ENCODE results near the gene SLC12A1. TPM values are rescaled to one million over a fixed set of nuclear protein-coding genes. Genes with fewer than 3 reads are reported as not detected.
A peak's percentile ranks its signal among the peaks of the same experiment; 100 is the strongest.

SLC12A1 gene
- total RNA-seq, 2 donors from 2014 or later: not detected

DNA sequence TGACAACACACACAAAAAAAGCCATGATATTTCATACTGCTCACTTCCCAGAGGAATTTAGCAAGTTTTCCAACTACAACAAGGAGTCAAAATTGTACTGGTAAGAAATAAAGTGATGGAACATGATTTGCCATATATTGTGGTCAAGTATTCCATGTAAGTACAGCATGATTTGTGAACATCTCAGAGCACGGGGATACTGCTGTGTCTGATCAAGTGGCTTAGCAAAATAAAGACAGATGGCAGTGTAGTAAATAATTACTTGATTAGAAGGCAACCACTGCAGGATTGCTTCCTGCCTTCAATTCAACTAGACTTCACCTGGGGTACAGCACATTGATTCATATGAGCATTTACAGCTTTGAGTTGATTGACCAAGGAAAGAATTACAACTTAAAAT lies 73.5 kb downstream of the SLC12A1 start:
- no peak overlapping the region for H3K4me3 ChIP-seq (ENCODE audit: low read length)
- peaks cover 20% of the 10 kb centered on the region for H3K27me3 ChIP-seq (ENCODE audit: control insufficient read depth, insufficient read depth, low read length, poor library complexity, severe bottlenecking)
- Mint-ChIP-seq H3K27me3 (ENCODE audit: insufficient read depth) (peaks cover 10% of the 10 kb centered on the region), H3K4me3 (no peak overlapping the region), H3K9me3 (no peaks in the 10 kb centered on the region), H3K36me3 (ENCODE audit: low read depth) (no peaks in the 10 kb centered on the region), H3K27ac (no peak overlapping the region), H3K4me1 (no peaks in the 10 kb centered on the region)
- H3K9me3 ChIP-seq (ENCODE audit: control insufficient read depth, low read length): no peaks in the 10 kb centered on the region
- H3K9ac ChIP-seq (ENCODE audit: extremely low read depth, low read length, poor library complexity, severe bottlenecking): no peak overlapping the region
- no peaks in the 10 kb centered on the region for H3K36me3 ChIP-seq (ENCODE audit: control insufficient read depth, insufficient read depth, low read length)
- TF ChIP-seq, protein P1, sequence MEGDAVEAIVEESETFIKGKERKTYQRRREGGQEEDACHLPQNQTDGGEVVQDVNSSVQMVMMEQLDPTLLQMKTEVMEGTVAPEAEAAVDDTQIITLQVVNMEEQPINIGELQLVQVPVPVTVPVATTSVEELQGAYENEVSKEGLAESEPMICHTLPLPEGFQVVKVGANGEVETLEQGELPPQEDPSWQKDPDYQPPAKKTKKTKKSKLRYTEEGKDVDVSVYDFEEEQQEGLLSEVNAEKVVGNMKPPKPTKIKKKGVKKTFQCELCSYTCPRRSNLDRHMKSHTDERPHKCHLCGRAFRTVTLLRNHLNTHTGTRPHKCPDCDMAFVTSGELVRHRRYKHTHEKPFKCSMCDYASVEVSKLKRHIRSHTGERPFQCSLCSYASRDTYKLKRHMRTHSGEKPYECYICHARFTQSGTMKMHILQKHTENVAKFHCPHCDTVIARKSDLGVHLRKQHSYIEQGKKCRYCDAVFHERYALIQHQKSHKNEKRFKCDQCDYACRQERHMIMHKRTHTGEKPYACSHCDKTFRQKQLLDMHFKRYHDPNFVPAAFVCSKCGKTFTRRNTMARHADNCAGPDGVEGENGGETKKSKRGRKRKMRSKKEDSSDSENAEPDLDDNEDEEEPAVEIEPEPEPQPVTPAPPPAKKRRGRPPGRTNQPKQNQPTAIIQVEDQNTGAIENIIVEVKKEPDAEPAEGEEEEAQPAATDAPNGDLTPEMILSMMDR (conservative IDR thresholded peaks at IDR 0.05): no peak
- no peaks in the 10 kb centered on the region for H3K4me1 ChIP-seq (ENCODE audit: control insufficient read depth, insufficient read depth, low read length)
- no peak overlapping the region for H3K27ac ChIP-seq (ENCODE audit: low read depth, low read length)
- WGBS, 2 experiments (ENCODE audit: insufficient coverage in 1 of 2, insufficient read length in 1 of 2): 92% methylated on average over 1 of the region's 1 CpG; no CpG with 5 or more reads in 1 of the 2 experiments
- no peak for DNase-seq

DNA sequence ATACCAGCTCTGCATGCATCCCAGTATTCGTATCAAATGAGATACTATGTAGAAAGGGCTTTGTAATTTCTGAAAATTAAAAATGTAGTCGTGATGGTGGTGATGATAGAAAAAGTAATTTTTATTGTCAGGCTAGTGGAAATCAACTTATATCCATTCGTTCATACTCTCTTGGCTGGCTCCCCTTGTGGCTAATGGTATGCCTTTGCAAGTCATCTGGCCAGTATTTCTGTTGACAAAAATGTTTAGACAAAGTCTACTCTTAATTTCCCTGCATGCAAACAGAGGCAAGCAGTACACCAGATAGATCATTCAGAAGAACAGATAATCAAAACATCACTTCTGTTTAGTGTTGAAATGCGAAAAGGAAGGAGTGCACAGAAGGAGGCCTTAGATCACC lies 75.6 kb downstream of the SLC12A1 start:
- Histone ChIP-seq H3K9ac (ENCODE audit: extremely low read depth, low read length, poor library complexity, severe bottlenecking) (no peak overlapping the region), H3K9me3 (ENCODE audit: control insufficient read depth, low read length) (no peaks in the 10 kb centered on the region), H3K27ac (ENCODE audit: low read depth, low read length) (no peak overlapping the region), H3K36me3 (ENCODE audit: control insufficient read depth, insufficient read depth, low read length) (no peaks in the 10 kb centered on the region), H3K27me3 (ENCODE audit: control insufficient read depth, insufficient read depth, low read length, poor library complexity, severe bottlenecking) (peaks cover 26% of the 10 kb centered on the region), H3K4me1 (ENCODE audit: control insufficient read depth, insufficient read depth, low read length) (no peaks in the 10 kb centered on the region), H3K4me3 (ENCODE audit: low read length) (no peak overlapping the region)
- 95 to 100% methylated on average over 1 to 4 of the region's 4 CpGs for WGBS, 2 experiments (ENCODE audit: insufficient coverage in 1 of 2, insufficient read length in 1 of 2)
- TF ChIP-seq, protein P1 (conservative IDR thresholded peaks at IDR 0.05): peak; percentile 54
- no peaks in the 10 kb centered on the region for H3K9me3 Mint-ChIP-seq
- no peak overlapping the region for H3K4me3 Mint-ChIP-seq
- H3K27ac Mint-ChIP-seq: no peak overlapping the region
- H3K36me3 Mint-ChIP-seq (ENCODE audit: low read depth): no peaks in the 10 kb centered on the region
- no peaks in the 10 kb centered on the region for H3K4me1 Mint-ChIP-seq
- H3K27me3 Mint-ChIP-seq (ENCODE audit: insufficient read depth): peaks cover 10% of the 10 kb centered on the region
- no peak for DNase-seq

DNA sequence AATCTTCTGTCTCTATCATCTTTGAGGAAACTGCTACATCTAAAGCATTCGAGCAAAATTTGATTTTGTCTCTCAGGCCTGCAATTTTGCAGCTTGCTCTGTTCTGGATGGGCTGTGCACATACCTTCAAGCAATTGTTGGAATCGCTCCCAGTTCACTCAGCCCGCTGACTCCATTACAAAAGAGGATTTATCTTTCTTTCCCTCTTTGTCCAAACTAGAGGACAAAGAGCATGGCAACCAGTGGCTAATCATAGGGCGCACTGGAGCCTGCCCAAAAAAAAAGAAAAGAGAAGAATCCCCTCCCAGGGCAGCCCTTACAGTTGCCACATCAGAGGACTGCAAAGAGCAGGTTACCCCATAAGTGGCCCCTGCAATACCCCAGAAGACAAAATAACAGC lies 76.1 kb downstream of the SLC12A1 start:
- Mint-ChIP-seq H3K27me3 (ENCODE audit: insufficient read depth) (peaks cover 10% of the 10 kb centered on the region), H3K27ac (no peak overlapping the region), H3K9me3 (no peaks in the 10 kb centered on the region), H3K36me3 (ENCODE audit: low read depth) (no peaks in the 10 kb centered on the region), H3K4me1 (no peaks in the 10 kb centered on the region), H3K4me3 (no peak overlapping the region)
- H3K27ac ChIP-seq (ENCODE audit: low read depth, low read length): no peak overlapping the region
- H3K9ac ChIP-seq (ENCODE audit: extremely low read depth, low read length, poor library complexity, severe bottlenecking): no peak overlapping the region
- TF ChIP-seq, protein P1 (conservative IDR thresholded peaks at IDR 0.05): no peak
- H3K27me3 ChIP-seq (ENCODE audit: control insufficient read depth, insufficient read depth, low read length, poor library complexity, severe bottlenecking): peaks cover 26% of the 10 kb centered on the region
- WGBS, 2 experiments (ENCODE audit: insufficient coverage in 1 of 2, insufficient read length in 1 of 2): 69 to 89% methylated on average over 2 to 4 of the region's 4 CpGs
- no peak for DNase-seq
- H3K9me3 ChIP-seq (ENCODE audit: control insufficient read depth, low read length): no peaks in the 10 kb centered on the region
- H3K4me3 ChIP-seq (ENCODE audit: low read length): no peak overlapping the region
- H3K4me1 ChIP-seq (ENCODE audit: control insufficient read depth, insufficient read depth, low read length): no peaks in the 10 kb centered on the region
- no peaks in the 10 kb centered on the region for H3K36me3 ChIP-seq (ENCODE audit: control insufficient read depth, insufficient read depth, low read length)

Measured in endodermal cell (in vitro differentiated cells).